Forelimb muscle (tissue), 1 donor: ENCODE data around the gene ENSA. TPM values are rescaled to one million over a fixed set of nuclear protein-coding genes. Genes with fewer than 3 reads are reported as not detected.
"Not testable (repeated sequence)": the region's sequence is repeated elsewhere in the genome, so short reads cannot be mapped to it uniquely, and the experiment has no call there.

Experiments used
- DNase-seq: peaks from one replicate; pipeline ENCODE4 v3.0.0-alpha.2; 2013; ENCODE audit warnings: low read depth
- polyA plus RNA-seq: library from polyadenylated mRNA; unstranded; fragments of 120-200 nt; gene quantifications from one replicate; pipeline ENCODE4 v1.2.1, GENCODE V29; 2013; ENCODE audit not compliant: insufficient read length

Gene ENSA
- polyA plus RNA-seq, 1 donor: 112 TPM

DNA sequence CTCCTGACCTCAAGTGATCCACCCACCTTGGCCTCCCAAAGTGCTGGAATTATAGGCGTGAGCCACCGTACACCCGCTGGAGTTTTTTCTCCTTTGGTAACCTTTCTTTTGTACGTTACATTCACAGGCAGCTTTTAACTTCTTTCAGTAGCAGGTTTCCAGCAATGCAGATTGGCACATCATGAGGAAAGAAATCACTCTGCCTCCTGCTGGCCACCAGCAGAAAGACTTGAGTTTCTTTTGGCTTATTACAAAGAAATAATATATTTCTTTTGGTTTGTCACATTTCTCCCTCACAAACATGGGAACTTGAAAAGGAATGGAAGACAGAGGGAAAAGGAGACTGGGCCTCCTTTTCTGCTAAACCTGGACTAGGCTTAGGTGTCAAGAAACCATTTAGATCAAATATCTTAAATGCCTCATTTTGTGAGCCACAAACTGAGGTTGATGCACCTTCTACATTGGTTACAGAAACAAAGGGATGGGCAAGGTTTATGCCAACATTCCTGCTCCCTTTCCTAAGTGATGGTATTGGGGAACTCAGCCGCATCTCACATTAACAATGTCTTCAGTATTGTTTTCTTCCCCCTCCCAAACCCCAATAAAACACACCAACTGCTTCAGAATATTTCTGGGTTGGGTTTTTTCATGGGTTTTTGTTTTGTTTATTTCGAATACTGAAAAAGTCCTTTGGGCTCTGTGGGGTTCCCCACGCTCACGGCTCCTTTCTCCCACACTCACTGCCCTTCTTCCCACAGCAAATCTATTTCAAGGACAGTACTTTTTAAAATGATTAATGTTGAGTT lies 7.7 kb downstream of the ENSA start:
- DNase-seq: no peak

DNA sequence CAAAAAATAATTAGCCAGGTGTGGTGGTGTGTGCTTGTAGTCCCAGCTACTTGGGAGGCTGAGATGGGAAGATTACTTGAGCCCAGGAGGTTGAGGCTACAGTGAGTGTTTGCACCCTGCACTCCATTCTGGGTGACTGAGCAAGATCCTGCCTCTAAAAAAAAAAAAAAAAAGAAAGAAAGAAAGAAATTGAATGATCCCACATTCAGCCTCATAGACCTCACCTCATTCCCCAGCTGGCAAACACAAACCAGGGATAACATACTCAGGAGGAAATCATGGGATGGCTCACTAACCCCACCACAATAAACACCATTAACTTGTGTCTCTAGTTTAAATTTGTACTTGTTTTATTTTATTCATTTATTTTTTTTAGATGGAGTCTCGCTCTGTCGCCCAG lies 8.5 kb downstream of the ENSA start:
- no peak for DNase-seq

DNA sequence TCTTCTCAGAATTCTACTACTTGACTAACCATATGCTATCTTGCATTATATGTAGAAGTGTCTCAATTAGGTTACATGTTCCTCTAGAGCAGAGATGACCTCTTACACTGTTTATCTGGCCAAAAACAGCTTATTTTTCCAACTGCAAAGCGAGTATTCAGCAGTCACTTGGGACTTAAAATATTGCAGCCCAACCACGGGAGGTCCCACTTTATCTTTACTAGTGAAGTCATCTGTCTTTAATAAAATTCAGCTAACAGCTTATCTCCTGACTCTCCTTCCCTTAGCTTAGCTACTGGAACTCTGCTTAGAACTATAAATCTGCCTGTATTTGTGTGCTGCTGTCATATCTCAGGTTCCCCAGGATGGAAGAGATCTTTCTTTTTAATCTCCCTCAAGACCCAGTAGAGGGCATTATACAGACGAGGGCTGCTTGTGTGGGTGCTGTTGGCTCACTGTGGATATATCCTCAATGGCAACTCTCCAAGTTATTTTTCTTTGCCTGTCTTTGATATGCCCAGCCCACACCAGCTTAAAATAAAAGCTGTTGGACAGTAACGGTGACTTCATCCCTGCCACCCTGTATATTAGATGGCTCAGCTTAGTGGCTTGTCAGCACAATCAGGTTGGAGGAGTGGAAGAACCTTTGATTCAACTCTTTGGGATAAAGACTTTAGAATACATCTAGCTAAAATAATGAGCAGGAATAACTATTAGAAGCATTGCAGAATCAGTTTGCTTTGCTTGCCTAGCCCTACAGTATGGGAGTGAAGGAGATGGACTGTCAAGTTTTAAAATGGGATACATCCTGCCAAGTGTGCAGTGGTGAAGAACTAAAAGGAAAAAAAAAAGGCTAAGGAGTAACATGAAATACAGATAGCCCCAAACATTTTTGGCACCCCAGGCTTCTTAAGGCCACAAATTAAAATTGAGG lies 9.6 kb downstream of the ENSA start:
- DNase-seq: no peak

DNA sequence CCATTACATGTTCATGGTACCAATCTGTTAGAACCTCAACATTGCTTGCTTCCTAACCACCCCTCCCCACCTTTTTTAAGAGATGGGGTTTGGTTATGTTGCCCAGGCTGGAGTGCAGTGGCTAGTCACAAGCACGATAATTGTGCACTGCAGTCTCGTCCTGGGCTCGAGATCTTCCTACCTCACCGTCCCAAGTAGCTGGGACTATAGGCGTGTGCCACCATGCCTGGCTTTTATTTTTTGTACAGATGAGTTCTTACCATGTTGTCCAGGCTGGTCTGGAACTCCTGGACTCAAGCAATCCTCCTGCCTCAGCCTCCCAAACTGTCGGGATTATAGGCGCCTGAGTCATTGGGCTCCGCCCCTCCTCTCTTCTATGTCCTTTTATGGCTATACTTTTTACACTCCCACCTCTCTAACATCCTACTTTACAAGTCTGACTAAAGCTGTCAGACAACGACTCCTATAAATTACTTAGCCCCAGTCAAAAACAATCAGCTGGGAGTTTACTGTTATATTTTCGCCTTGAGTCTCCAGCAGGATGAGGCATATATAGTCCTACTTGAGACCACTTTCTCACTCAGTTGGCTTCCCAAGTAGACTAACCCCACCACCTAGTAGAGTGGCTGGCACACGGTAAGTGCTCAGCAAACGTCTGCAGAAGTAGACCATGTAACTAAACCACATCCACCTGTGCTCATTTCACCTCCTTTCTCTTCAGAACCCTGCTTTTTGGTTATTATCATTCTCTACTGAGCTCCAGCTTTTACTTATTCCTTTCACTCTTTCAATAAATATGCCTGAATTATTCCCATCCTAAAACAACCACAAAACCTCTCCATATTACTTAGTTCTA lies 13.8 kb downstream of the ENSA start:
- DNase-seq: no peak

DNA sequence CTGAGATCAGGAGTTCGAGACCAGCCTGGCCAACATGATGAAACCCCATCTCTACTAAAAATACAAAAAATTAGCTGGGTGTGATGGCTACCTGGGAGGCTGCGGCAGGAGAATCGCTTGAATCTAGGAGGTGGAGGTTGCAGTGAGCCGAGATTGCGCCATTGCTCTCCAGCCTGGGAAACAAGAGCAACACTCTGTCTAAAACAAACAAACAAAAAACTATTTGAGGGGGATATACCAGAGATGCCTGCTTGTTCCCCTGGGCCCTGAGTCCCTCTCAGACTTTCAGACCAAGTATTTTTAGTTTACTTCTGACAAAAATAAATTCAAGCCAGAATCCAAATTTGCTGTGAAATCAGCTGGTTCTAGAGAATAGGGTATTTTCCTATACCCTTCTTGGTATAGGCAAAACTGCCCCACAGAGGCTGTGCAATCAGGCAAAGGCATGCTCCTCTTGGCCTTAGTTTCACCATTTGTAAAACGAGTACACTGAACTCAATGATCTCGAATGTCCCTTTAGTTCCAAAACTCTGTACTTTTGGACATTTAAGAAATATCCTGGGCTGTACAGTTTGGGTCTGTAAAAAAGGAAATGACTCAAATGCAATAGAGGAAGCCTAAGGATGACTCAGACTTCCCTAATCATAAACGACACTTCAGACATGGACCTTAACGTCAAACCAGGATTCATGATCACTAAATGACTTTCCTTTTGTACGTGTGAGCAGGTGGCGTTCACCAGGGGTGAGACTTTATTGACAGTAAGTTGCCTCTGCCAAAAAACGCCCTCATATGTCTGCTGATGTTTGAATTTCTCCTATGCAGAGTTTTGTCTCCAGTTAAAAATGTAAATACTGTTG lies 16.1 kb downstream of the ENSA start:
- no peak for DNase-seq

DNA sequence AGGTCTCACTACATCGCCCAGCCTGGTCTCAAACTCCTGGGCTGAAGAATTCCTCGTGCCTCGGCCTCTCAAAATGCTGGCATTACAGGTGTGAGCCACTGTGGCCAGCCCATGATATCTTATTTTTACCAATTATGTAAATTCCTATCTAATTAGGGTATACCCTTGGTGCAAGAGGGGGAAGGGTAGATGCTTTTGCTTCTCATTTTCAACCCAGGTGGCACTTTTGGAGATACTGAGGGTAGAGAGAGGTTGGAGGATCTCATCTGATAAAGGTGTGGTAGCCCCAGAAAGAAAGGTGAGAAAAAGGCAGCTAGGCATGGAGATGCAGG lies 17.4 kb downstream of the ENSA start:
- no peak for DNase-seq

DNA sequence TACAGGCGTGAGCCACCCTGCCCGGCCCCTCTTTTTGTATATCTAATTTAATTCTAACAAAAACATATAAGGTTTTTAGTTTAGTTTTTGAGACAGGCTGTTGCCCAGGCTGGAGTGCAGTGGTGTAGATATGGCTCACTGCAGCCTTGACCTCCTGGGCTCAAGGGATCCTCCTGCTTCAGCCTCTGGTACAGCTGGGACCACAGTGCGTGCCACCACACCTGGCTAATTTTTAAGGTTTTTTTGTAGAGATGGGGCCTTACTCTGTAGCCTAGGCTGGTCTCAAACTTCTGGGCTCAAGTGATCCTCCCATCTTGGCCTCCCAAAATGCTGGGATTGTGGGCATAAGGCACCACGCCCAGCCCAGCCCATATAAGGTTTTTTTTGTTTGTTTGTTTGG lies 18.8 kb downstream of the ENSA start:
- no peak for DNase-seq

DNA sequence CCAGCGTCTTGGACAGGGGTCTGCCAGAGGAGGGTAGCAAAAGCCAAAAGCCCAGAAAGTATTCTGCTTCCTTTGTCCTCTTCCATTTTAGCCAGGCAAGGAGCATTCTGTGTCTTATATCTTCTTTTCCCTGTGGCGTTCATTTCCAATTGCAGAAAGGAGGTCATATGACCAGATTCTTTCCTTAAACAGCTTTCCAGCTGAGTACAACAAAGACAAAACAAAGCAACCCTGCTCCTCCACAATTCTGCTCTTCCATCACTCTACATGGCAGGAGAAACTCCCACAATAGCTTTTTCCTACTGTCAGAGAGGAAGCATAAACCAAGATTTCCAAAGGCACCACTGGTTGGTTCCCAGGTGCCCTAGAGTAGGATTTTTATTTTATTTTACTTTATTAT lies 19.7 kb downstream of the ENSA start:
- DNase-seq: no peak

DNA sequence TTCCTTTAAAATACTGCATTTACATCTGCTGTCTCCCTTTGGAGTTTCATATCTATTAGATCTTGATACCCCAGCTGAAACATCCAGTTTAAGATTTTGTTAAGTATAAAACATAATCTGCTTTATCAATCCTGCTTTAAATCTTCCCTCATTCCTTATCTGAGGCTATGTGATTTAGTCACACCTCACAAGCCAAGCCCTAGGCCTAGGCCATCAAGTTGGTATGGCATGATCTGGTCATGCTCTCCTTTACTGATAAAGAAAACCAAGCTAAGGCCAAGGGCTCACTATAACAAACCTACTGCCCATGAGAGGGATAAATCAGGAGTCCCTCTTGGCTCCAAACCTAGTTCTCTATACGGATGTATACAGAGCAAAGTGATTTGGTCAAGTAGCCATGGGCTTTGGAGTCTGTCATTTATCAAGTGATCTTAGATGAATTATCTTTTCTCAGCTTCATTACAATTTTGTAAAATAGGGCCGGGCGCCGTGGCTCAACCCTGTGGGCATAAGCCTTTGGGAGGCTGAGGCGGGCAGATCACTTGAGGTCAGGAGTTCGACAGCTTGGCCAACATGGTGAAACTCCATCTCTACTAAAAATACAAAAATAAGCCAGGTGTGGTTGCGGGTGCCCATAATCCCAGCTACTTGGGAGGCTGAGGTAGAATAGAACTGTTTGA lies 22.8 kb downstream of the ENSA start:
- no peak for DNase-seq

DNA sequence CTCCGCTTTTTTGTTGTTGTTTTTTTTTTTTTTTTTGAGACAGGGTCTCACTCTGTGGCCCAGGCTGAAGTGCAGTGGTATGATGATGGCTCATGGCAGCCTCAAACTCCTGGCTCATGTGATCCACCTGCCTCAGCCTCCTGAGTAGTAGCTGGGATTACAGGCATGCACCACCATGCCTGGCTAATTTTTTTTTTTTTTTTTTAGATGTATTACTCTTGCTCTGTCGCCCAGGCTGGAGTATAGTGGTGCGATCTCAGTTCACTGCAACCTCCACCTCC lies 24.0 kb downstream of the ENSA start:
- not testable (repeated sequence) for DNase-seq

DNA sequence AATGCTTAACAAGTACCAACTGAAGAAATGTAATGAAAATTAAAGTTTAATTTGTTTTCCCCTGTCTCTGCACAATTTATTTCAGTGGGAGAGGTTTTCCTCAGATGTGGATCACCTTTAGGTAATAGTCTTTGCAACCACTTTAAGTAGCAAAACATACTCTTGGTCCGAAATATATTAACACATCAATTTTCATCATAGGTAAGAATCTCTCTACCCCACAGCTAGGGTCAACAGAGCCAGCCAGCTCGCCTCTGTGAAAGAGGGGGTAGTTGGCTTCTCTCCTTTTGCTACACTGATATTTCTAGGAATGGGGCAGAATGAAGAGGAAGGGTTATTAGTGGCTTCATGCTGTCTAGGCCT lies 25.2 kb downstream of the ENSA start:
- DNase-seq: no peak

DNA sequence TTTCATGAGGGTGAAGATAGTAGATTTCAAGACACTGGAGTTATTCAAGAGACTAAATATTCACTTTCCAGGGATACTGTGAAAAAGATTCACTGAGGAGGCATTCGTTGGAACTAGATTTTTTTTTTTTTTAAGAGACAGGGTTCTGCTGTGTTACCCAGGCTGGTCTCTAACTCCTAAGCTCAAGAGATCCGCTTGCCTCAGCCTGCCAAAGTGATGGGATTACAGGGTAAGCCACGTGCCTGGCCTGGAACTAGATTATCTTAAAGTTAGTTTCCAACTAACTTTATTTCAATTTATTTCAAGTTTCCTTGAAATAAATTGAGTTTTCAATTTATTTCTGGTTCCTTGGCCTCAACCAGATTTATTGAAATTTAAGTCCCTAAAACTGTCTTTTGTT lies 25.7 kb downstream of the ENSA start:
- DNase-seq: no peak

DNA sequence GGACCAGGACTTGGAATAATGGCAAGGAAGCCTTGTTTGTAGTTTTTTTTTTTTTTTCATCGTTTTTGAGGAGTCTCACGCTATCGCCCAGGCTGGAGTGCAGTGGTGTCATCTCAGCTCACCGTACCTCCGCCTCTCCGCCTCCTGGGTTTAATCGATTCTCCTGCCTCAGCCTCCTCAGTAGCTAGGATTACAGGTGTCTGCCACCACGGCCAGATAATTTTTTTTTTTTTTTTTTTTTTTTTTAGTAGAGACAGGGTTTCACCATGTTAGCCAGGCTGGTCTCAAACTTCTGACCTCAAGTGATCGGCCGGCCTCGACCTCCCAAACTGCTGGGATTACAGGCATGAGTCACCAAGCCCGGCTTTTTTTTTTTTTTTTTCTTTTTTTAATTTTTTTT lies 27.0 kb downstream of the ENSA start:
- DNase-seq: not testable (repeated sequence)

DNA sequence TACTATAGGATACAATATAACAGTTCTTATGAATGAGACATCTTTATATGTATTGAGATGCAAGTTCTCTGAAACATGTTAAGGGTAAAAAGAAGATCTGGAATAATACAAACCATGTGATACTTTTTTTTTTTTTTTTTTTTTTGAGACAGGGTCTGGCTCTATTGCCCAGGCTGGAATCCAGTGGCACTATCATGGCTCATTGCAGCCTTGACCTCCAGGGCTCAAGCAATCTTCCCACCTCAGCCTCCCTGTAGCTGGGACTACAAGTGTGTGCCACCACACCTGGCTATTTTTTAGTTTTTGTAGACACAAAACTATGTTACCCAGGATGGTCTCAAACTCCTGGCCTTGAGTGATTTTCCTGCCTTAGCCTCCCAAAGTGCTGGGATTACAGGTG lies 27.9 kb downstream of the ENSA start:
- DNase-seq: no peak

DNA sequence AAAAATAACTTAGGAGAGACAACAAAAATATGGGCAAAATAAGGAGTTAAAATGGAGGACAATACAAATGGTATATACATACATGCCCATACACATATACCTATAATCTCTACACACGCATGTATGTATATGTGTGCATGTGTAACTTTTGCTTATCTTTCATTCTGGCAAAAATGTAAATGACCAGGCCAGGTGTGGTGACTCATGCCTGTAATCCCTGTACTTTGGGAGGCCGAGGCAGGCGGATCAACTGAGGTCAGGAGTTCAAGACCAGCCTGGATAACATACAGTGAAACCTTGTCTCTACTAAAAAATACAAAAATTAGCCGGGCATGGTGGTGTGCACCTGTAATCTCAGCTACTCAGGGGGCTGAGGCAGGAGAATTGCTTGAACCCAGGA lies 31.1 kb downstream of the ENSA start:
- DNase-seq: not testable (repeated sequence)

DNA sequence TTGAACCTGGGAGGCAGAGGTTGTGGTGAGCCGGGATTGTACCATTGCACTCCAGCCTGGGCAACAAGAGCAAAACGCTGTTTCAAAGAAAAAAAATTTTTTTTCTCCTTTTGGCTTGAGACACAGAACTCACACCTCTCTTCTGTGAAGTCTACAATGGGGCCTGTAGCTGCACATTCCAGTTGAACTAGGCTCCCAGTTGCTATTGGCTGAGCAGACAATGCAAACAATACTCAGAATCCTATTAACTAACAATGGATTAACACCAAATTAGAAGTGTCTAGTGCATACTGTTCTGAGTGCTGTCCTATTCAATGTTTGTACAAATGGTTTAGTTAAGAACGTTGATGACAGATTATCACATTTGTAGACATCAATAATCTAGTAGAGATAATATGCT lies 32.4 kb downstream of the ENSA start:
- no peak for DNase-seq

DNA sequence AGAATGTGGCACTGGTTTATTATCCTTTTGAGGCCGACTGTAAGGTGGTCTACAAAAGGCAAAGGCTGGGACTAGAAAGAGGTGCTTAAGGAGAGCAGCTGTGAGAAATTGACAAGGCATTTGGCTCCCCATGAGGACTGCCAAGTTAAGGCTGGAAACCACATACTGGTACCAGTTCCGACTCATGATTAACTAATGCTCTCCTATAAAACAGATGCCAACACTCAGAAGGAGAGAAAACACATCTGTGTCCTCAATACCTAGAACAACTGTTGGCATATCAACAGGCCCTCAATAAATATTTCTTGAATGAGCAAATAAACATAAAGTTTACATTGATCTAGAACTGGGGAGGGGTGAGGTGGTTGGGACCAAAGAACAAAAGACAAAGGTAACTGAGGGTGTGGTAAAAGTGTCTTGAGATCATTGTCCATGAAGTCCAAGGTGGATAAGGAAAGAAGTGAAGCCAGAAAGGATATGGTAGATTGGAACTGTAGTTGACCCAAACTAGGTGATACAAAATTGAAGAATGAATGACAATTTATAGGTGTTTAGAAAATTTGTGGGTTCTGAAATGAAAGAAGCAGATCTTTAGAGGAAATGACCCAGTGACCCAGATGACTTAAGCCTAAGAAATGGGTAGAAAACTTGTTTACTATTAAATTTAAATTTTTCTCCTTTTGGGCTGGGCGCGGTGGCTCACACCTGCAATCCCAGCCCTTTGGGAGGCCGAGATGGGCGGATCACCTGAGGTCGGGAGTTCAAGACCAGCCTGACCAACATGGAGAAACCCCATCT lies 33.1 kb downstream of the ENSA start:
- no peak for DNase-seq

DNA sequence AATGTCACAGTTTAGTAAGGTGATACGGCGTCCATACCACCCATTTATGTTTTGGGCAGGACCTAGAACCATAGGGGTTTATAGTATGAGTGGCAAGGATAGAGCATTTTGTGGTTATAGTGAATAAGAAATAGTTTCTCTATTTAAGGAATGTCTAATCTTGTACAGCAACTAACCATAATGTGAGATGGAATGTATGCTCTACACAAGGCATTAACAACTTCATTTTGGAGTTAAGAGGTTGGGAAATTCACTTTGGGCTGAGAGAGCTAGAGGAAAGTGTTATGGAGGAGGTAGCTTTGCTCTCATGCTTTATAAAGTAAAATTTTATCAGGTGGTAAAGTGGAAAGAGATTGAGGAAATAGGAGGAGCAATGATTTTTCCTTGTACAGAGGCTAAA lies 47.0 kb downstream of the ENSA start:
- DNase-seq: no peak

DNA sequence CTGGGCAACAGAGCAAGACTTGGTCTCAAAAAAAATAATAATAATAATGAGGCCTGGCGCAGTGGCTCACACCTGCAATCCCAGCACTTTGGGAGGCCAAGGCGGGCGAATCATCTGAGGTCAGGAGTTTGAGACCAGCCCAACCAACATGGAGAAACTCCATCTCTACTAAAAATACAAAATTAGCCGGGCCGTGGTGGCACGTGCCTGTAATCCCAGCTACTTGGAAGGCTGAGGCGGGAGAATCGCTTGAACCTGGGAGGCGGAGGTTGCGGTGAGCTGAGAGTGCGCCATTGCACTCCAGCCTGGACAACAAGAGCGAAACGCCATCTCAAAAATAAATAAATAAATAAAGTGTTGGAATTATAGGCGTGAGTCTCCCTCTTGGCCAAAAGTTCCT lies 47.5 kb downstream of the ENSA start:
- not testable (repeated sequence) for DNase-seq

DNA sequence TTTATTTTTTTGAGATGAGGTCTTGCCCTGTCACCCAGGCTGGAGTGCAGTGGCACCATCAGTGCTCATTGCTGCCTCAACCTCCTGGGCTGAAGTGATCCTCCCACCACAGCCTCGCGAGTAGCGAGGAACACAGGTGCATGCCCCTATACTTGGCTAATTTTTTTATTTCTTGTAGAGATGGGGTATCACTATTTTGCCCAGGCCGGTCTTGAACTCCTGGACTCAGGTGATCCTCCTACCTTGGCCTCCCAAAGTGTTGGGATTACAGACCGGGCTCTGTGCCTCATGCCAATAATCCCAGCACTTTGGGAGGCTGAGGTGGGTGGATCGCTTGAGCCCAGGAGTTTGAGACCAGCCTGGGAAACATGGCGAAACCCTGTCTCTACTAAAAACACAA lies 48.0 kb downstream of the ENSA start:
- DNase-seq: not testable (repeated sequence)
